Stimulated activated CD4-positive, alpha-beta T cell treated with anti-CD3 and anti-CD28 coated beads, TNF-alpha, amount 100 ng/mL, for 48 hours (primary cell): ENCODE measurements around the gene CDC14B.
"Not testable (repeated sequence)": the region's sequence is repeated elsewhere in the genome, so short reads cannot be mapped to it uniquely, and the experiment has no call there.

ENCODE experiments used
- DNase-seq, 3 donors: peaks; one replicate each; pipeline ENCODE4 v3.0.0-alpha.2; 2020; ENCODE audit warnings: low read depth in 3 of 3

The CDC14B gene

DNA sequence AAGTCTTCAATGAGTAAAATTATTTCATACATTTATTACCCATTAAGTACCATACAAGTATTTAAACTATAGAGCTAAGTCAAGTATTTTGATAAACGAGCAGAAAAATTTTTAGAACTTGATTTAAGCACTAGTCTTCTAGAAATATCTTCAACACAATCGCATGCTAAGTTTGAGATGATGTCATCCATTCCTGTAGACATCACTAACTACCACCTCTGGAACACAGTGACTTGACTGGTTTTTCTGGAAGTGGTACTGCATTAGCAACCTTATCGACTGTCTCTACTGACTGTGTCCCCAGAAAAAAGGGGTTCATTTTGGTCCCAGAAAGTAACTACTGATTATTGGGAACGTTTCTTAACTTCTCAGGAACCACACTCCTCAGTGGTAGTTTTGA lies 69.0 kb downstream of the CDC14B start:
- DNase-seq: no peak

- DNase-seq: not testable (repeated sequence)
These were observed 76.5 kb downstream of the CDC14B start for GRCh38 chr9:96543131-96543530.

GRCh38 chr9:96540106-96540505 lies 79.5 kb downstream of the CDC14B start:
- DNase-seq: no peak

DNA sequence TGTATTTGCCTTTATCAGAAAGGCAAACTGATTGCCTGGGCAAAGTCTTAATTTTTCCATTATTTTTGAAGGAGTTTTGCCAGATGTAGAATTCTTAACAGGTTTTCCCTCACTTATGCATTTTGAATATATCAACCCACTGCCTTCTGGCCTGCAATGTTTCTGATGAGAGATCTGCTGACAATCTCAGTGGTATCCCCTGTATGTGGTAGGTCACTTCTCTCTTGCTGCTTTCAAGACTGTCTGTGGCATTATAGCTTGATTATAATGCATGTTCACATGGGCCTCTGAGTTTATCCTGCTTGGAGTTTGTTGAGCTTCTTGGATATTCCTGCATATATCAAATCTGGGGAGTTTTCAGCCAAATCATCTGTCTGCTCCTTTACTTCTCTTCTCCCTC lies 87.5 kb downstream of the CDC14B start:
- no peak for DNase-seq

- no peak for DNase-seq
These were observed 94.9 kb downstream of the CDC14B start for GRCh38 chr9:96524764-96525163.

DNA sequence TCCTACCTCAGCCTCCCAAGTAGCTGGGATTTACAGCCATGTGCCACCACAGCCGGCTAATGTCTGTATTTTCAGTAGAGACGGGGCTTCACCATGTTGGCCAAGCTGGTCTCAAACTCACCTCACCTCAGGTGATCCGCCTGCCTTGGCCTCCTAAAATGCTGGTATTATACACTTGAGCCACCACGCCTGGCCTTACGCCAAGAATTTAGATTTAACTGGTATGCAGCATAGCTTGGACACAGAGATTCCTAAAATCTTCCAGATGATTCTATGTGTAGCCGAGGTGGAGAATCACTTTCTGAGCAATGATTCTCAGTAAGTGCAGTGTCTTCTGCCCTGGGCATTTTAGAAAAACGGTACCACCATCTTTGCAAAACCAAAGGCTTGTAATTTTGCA lies 95.6 kb downstream of the CDC14B start:
- DNase-seq: no peak

GRCh38 chr9:96523374-96523773 lies 96.3 kb downstream of the CDC14B start:
- no peak for DNase-seq

GRCh38 chr9:96522366-96522765 lies 97.3 kb downstream of the CDC14B start:
- DNase-seq: no peak

GRCh38 chr9:96519787-96520186 lies 99.9 kb downstream of the CDC14B start:
- DNase-seq: no peak

GRCh38 chr9:96519095-96519494 lies 100.5 kb downstream of the CDC14B start:
- DNase-seq: no peak

GRCh38 chr9:96515621-96516470 lies 103.8 kb downstream of the CDC14B start:
- DNase-seq: no peak

GRCh38 chr9:96514800-96515158 lies 104.9 kb downstream of the CDC14B start:
- no peak for DNase-seq

DNA sequence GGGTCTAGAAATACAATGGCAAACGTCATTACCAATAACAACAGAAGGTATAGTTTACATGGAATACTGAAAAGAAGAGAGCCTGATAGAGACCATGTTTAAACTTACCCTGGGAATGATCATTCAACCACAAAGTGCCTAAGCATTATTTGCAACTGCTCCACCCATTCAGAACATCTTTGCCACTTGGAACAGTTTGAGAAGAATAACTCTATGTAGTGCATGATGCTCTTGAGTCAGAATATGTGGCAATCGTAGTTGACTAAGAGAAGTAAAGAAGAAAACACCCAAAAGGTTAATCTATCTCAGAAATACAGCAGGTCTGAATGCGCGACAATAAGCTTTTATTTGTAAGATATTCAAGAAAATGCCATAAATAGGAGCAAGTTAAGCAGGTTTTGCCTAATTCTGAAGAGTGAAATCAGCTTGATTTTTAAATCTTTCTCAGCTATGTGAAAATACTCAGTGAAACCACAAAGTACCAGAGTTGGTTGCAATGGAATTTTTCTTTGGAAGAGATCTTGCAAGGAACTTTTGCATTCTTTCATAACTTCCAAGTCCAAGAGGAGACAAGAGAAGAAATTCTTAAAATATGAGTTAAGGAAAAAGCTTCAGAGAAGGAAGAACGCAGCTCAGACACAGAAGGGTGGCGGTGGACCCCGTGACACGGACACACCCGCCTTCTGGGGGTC lies 105.4 kb downstream of the CDC14B start:
- DNase-seq: no peak

- DNase-seq: no peak
These were observed 106.0 kb downstream of the CDC14B start for GRCh38 chr9:96513622-96514021.

- no peak for DNase-seq
These were observed 107.4 kb downstream of the CDC14B start for GRCh38 chr9:96512240-96512639.

- no peak for DNase-seq
These were observed 109.4 kb downstream of the CDC14B start for GRCh38 chr9:96510258-96510657.

GRCh38 chr9:96509848-96510247 lies 109.8 kb downstream of the CDC14B start:
- DNase-seq: no peak

GRCh38 chr9:96509026-96509425 lies 110.6 kb downstream of the CDC14B start:
- DNase-seq: no peak

- DNase-seq: no peak
These were observed 111.3 kb downstream of the CDC14B start for GRCh38 chr9:96508227-96508940.

DNA sequence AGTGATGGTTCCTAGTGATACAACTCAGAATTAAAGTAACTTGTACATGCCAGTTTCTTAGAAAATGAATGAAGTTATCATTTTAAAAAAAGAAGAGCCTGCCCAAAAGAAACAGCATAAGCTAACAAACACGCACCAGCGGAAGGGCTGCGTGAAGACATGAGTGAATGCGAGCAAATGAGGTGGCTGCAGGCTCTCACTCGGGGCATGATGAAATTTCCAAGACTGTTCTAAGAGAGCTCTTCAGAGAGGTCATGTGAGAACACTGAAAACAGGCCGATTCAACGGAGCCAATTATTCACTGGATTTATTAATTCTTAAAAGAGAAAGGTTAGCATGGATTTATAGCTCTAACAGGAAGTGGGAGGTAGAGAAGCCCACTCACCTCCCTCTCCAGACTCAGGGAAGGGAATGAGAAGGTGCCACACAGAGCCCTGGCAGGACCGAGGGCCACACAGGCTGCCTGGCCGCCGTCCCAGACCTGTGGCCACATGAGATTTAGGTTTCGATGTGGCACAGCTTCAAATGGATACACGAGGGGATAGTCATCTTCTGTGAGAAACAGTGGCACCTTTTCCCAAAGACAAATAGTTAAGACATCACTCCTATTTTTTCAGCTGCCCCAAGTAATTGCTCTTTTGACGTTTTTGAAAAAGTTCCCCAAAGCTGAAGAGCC lies 114.2 kb downstream of the CDC14B start:
- no peak for DNase-seq

DNA sequence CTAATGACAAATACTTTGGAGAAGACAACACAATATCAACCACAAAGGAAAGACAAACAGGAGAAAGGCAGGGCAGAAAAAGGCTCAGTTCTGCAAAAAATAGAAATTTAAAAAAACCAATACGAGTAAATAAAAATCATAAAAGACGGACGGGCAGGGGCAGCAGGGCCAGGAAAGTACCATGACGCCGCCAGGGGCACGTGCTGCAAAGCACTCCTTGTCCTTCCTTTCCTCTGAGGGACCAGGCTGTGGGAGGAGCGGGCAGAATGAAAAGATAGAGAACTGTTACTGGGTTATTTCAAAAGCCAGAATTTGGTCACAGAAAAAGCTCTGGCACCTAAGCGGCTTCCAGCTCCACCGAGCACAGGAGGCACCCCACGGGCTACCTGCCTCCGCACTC lies 115.7 kb downstream of the CDC14B start:
- no peak for DNase-seq

DNA sequence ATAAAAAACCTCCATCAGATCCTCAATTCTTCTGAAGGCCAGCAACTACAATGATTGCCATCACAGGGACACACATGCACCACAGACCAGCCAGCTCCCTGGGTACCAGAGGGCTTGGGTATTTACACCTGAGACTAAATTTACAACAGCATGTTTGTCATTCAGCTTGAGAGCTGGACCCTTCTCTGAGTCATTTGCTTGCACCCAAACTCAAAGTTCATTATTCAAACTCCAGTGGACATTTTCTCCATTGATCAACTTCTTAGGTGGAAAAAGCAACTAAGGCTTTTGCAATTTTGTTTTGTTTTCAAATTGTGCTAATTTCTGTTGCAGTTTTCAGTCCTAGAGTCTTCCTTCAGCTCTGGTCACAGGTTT lies 116.3 kb downstream of the CDC14B start:
- DNase-seq: not testable (repeated sequence)
